Hair follicular keratinocyte (primary cell): ENCODE results near the gene C3orf18. TPM values are rescaled to one million over a fixed set of nuclear protein-coding genes. Genes with fewer than 3 reads are reported as not detected.

Experiments used
- total RNA-seq: library from RNA; depleted of rRNA; stranded (reverse); fragments of >200 nt; gene quantifications from 2 replicates; pipeline ENCODE4 v1.2.3, GENCODE V29; 2015

The C3orf18 gene
- 3.0 and 3.7 TPM in 2 replicates for total RNA-seq

DNA sequence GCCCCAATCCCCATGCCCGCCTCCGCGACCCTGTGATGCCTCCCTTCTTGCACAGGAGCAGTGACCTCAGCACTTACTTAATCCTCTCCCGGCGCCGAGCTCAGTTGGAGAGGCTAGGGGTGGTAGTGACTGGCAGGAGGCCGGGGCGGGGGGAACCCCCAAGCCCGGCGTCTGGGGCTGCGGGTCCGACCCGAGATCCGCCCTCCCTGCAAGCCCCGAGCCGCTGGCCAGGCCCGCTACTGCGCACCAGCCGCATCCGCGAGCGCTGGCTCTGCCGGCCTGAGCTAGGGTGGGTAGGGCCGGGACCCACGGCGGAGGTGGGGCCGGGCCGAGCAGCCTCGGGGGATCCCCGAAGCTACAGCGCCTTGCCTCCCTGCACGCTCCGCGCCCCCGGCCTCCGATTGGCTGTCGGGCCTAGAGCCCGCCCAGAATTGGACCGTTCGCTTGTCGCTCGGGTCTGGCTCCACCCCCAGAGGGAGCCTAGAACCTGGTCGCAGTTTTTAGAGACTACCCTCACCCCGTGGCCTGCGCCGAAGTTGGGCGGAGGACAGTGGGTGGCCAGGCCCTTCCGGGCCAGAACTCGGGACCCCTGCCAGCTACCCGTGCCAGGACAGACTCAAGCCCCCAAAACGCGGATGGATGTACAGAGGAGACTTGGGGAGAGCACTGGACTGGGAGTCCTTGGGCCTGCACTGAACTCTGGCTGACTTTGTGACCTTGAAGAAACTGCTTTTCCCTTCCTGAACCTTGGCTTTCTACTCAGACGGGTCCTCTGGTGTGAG is at the start of gene C3orf18:
TSS of gene C3orf18 (minus strand) at position 362 of the 782 bp plus-strand sequence. CDS start 2,048 bp downstream, outside the sequence.

DNA sequence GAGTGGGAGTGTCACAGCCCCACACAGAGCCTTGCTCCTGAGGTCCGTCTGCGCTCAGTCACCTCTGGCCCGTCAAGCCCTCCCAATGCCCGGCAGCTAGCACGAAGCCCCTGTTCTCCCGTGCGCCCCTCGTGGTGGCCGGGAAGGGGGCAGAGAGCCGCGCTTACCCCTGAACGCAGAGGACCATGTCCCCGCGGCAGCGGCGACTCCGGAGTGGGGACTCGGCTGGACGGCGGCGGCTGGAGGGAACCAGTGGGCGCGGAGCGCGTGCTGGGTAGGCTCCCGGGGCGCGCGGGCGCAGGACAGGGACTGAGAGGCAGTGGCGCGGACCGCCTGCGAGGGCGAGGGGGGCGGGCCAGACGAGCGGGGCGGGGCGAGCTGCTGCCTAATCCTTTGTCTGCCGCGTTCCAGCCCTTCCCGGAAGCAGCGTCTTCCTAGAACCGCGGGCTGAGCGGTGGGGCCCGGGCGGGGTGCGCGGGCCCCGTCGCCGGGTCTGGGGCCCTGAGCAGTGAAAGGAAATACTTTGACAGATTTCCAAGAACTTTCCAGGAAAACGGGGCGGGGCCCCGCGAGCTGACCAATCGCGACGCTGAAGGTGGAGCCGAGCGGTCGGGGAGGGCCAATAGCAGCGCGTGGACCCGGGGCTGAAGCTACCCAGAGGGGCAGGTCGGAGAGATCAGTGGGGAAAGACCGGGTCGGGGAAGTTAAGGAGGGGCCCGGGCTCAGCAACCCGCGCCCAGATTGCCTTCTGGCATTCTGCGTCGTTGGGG is 44.1 kb upstream of the C3orf18 start, which contains the start of gene CISH:
TSS of gene CISH (minus strand) at position 311 of the 770 bp plus-strand sequence. CDS start at position 187, 124 bp downstream.

DNA sequence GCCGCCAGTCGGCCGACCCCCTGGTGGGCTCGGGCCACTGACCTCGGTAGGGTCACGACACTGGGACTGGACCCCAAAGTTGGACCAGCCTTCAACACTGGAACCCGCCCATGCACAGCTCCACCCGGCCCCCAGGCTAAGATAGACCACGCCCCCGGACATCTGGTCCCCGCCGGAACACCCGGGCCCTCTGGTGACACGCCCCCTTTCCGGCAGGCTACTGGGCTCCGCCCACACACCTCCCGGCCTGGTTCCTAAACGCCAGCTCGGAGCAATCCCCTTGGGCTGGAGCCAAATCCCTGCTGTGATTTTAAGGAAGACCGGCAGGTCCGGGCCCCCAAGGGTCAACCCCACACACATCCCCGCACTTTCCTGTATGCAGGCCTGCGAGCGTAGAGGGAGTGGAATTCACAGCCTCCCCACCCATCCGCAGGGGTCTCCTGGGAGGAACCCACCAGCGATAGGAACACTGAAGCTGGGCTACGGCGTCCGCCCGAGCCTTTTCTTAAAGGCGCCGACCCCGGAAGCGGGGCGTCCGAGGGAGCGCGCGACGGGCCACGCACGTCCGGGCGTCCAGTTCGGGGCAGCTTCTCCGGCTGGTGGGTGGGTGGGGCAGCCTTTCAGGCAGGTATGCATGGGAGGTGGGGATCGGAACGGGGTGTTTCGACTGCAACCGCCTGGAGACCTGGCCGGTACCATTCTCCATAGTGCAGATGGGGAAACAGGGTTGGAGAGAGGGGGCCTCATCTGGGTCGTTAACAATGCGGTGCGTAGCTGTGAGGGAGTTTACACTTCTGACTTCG is 1.6 kb upstream of the C3orf18 start, which contains the start of gene HEMK1:
TSS of gene HEMK1 (plus strand) at position 576 of the 803 bp plus-strand sequence. CDS start 1,583 bp downstream, outside the sequence.

Other genes starting within 250 kb of the C3orf18 start
- gene HYAL2, start 245.0 kb downstream of the C3orf18 start, total RNA-seq: 78.0 and 92.5 TPM in 2 replicates
- 38.6 and 39.7 TPM in 2 replicates for gene TUSC2, start 239.5 kb downstream of the C3orf18 start, total RNA-seq
- 16.5 and 27.5 TPM in 2 replicates for gene RASSF1, start 226.9 kb downstream of the C3orf18 start, total RNA-seq
- gene ZMYND10, start 222.0 kb downstream of the C3orf18 start, total RNA-seq: 0.11 and 0.62 TPM in 2 replicates
- 14.6 and 17.2 TPM in 2 replicates for gene NPRL2, start 217.0 kb downstream of the C3orf18 start, total RNA-seq
- 24.4 and 29.2 TPM in 2 replicates for gene CYB561D2, start 216.9 kb downstream of the C3orf18 start, total RNA-seq
- gene TMEM115, start 208.2 kb downstream of the C3orf18 start, total RNA-seq: 47.8 and 51.1 TPM in 2 replicates
- not detected in 2 replicates for gene CACNA2D2, start 64.1 kb downstream of the C3orf18 start, total RNA-seq
- 19.5 and 21.2 TPM in 2 replicates for gene HEMK1, start 1.8 kb upstream of the C3orf18 start, total RNA-seq
- 5.1 and 6.6 TPM in 2 replicates for gene CISH, start 44.0 kb upstream of the C3orf18 start, total RNA-seq
- gene MAPKAPK3, start 49.4 kb upstream of the C3orf18 start, total RNA-seq: 113 and 116 TPM in 2 replicates
- 0.08 TPM in 1 of 2 replicates, not detected in the other for gene DOCK3, start 107.2 kb upstream of the C3orf18 start, total RNA-seq